ENCODE results near the gene PFKFB2. TPM values are rescaled to one million over a fixed set of nuclear protein-coding genes. Genes with fewer than 3 reads are reported as not detected.

PFKFB2 gene
- polyA plus RNA-seq, 1 donor (not counting 4 experiments of a cell fraction or from before 2014, with no cell fraction given), result 12.2 TPM

DNA sequence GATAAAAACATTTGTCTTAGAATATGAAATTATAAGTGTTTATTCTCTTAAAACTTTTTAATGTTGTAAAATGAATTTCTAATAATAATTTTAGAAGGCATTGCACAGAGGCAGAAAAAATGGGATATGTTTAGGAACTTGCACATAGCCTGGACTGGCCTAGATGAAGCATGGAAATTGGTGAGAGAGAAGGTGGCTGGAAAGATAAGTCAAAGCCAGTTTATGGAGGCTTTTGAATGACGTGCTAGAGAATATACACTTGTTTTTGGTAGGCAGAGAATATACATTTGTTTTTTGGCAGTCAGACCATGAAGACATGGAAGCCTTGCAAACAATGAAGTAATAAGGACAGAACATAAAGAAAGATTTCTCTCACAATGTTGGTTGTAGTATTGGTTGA, 48.6 kb downstream of the PFKFB2 start:
- no peak for DNase-seq (ENCODE audit: low read depth, low spot score)
- H3K4me1 ChIP-seq (ENCODE audit: control insufficient read depth, extremely low read depth, insufficient read depth, low read length), result no peaks in the 10 kb centered on the region
- no peaks in the 10 kb centered on the region for H3K9me3 ChIP-seq (ENCODE audit: control insufficient read depth, low read depth, low read length)
- H3K9me1 ChIP-seq (ENCODE audit: control insufficient read depth, extremely low read depth, insufficient read depth, low read length), result no peaks in the 10 kb centered on the region
- no peak overlapping the region for H2AFZ ChIP-seq (ENCODE audit: control insufficient read depth, low read length)
- H4K20me1 ChIP-seq (ENCODE audit: control insufficient read depth, extremely low read depth, insufficient read depth, low read length), result no peaks in the 10 kb centered on the region
- FAIRE-seq, result no peak
- no peak overlapping the region for H3K4me3 ChIP-seq (ENCODE audit: control insufficient read depth in 2 of 3, extremely low read depth in 1 of 3, insufficient read depth in 2 of 3, low read depth in 1 of 3, low read length in 3 of 3)
- H3K79me2 ChIP-seq (ENCODE audit: control insufficient read depth, insufficient read depth, low read length), result no peaks in the 10 kb centered on the region
- H3K27ac ChIP-seq (ENCODE audit: control insufficient read depth, insufficient read depth, low read length), result no peak overlapping the region
- dilution Hi-C loops (cut with MboI; ENCODE audit: extremely low pct_ligation_motif_present, low sequenced_read_pairs), result no loop called here
- H3K4me2 ChIP-seq (ENCODE audit: control insufficient read depth, extremely low read depth, insufficient read depth, low read depth, low read length), result no peak overlapping the region
- peaks cover 3% of the 10 kb centered on the region for H3K27me3 ChIP-seq (ENCODE audit: control insufficient read depth, extremely low read depth, insufficient read depth, low read length)
- H3K36me3 ChIP-seq (ENCODE audit: control insufficient read depth in 2 of 2, extremely low read depth in 1 of 2, insufficient read depth in 2 of 2, low read length in 2 of 2), result no peaks in the 10 kb centered on the region
- TF ChIP-seq EZH2 (IDR thresholded peaks at IDR 0.05; ENCODE audit: low read length), result no peak
- TF ChIP-seq, protein P1, sequence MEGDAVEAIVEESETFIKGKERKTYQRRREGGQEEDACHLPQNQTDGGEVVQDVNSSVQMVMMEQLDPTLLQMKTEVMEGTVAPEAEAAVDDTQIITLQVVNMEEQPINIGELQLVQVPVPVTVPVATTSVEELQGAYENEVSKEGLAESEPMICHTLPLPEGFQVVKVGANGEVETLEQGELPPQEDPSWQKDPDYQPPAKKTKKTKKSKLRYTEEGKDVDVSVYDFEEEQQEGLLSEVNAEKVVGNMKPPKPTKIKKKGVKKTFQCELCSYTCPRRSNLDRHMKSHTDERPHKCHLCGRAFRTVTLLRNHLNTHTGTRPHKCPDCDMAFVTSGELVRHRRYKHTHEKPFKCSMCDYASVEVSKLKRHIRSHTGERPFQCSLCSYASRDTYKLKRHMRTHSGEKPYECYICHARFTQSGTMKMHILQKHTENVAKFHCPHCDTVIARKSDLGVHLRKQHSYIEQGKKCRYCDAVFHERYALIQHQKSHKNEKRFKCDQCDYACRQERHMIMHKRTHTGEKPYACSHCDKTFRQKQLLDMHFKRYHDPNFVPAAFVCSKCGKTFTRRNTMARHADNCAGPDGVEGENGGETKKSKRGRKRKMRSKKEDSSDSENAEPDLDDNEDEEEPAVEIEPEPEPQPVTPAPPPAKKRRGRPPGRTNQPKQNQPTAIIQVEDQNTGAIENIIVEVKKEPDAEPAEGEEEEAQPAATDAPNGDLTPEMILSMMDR (optimal IDR thresholded peaks at IDR 0.05 in 1 of 3, IDR thresholded peaks at IDR 0.05 in 1 of 3, conservative IDR thresholded peaks at IDR 0.05 in 1 of 3; ENCODE audit: extremely low read depth in 1 of 3, insufficient read depth in 2 of 3, low read length in 3 of 3), result no peak
- no peak overlapping the region for H3K9ac ChIP-seq (ENCODE audit: control insufficient read depth, extremely low read depth, insufficient read depth, low read length)

DNA sequence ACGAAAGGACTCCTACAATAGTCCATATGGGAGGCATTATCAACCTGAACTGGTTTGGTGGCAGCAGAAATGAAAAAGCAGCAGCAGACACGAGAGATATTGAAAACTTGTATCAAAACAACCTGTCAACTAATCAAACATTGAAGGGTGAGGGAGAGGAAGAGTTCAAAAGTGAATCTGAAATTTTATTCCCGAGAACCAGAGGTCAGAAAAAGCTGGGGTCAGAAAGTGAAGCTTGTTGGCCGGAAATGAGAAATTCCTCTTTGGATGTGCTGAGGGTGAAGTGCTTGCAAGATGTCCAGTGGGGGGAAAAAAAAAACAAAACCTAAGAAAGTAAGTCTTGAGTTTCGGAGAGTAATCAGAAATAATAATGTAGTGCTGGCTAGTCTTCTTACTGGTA, 49.1 kb downstream of the PFKFB2 start:
- Histone ChIP-seq H3K27me3 (ENCODE audit: control insufficient read depth, extremely low read depth, insufficient read depth, low read length) (peaks cover 3% of the 10 kb centered on the region), H3K9me3 (ENCODE audit: control insufficient read depth, low read depth, low read length) (no peaks in the 10 kb centered on the region), H3K4me2 (ENCODE audit: control insufficient read depth, extremely low read depth, insufficient read depth, low read depth, low read length) (no peak overlapping the region), H3K4me1 (ENCODE audit: control insufficient read depth, extremely low read depth, insufficient read depth, low read length) (no peaks in the 10 kb centered on the region), H3K79me2 (ENCODE audit: control insufficient read depth, insufficient read depth, low read length) (no peaks in the 10 kb centered on the region), H2AFZ (ENCODE audit: control insufficient read depth, low read length) (no peak overlapping the region), H3K9ac (ENCODE audit: control insufficient read depth, extremely low read depth, insufficient read depth, low read length) (no peak overlapping the region), H3K27ac (ENCODE audit: control insufficient read depth, insufficient read depth, low read length) (no peak overlapping the region), H4K20me1 (ENCODE audit: control insufficient read depth, extremely low read depth, insufficient read depth, low read length) (no peaks in the 10 kb centered on the region), H3K4me3 (ENCODE audit: control insufficient read depth in 2 of 3, extremely low read depth in 1 of 3, insufficient read depth in 2 of 3, low read depth in 1 of 3, low read length in 3 of 3) (no peak overlapping the region), H3K36me3 (ENCODE audit: control insufficient read depth in 2 of 2, extremely low read depth in 1 of 2, insufficient read depth in 2 of 2, low read length in 2 of 2) (no peaks in the 10 kb centered on the region), H3K9me1 (ENCODE audit: control insufficient read depth, extremely low read depth, insufficient read depth, low read length) (no peaks in the 10 kb centered on the region)
- DNase-seq (ENCODE audit: low read depth, low spot score) (no peak), FAIRE-seq (no peak)
- dilution Hi-C loops (cut with MboI; ENCODE audit: extremely low pct_ligation_motif_present, low sequenced_read_pairs), result no loop called here
- no peak for TF ChIP-seq EZH2 (IDR thresholded peaks at IDR 0.05; ENCODE audit: low read length)
- TF ChIP-seq, protein P1 (optimal IDR thresholded peaks at IDR 0.05 in 1 of 3, IDR thresholded peaks at IDR 0.05 in 1 of 3, conservative IDR thresholded peaks at IDR 0.05 in 1 of 3; ENCODE audit: extremely low read depth in 1 of 3, insufficient read depth in 2 of 3, low read length in 3 of 3), result no peak
